Stimulated activated CD8-positive, alpha-beta memory T cell treated with anti-CD3 and anti-CD28 coated beads, Interleukin-15, amount 100 ng/mL, for 4 hours (primary cell): ENCODE measurements around the gene BPIFB1.

Experiments
- DNase-seq, 2 donors: peaks; one replicate each; pipeline ENCODE4 v3.0.0-alpha.2; 2020; ENCODE audit warnings: low read depth in 2 of 2

BPIFB1 gene

GRCh38 chr20:33296206-33296605, 13.2 kb downstream of the BPIFB1 start:
- DNase-seq: no peak

- no peak for DNase-seq
Measured at GRCh38 chr20:33298391-33298790, 15.4 kb downstream of the BPIFB1 start.

- peak; percentile 30 to 38 for DNase-seq
Measured at GRCh38 chr20:33299111-33299603, 16.1 kb downstream of the BPIFB1 start.

- DNase-seq: no peak
Measured at GRCh38 chr20:33301192-33301930, 18.3 kb downstream of the BPIFB1 start.

GRCh38 chr20:33303595-33303994, 20.6 kb downstream of the BPIFB1 start:
- DNase-seq: no peak

GRCh38 chr20:33304046-33304445, 21.0 kb downstream of the BPIFB1 start:
- DNase-seq: no peak

- DNase-seq: no peak
Measured at GRCh38 chr20:33305589-33306057, 22.6 kb downstream of the BPIFB1 start.

GRCh38 chr20:33306228-33306627, 23.2 kb downstream of the BPIFB1 start:
- no peak for DNase-seq

- DNase-seq: no peak
Measured at GRCh38 chr20:33306807-33307206, 23.8 kb downstream of the BPIFB1 start.

- DNase-seq: no peak
Measured at GRCh38 chr20:33308668-33309067, 25.7 kb downstream of the BPIFB1 start.

- DNase-seq: no peak
Measured at GRCh38 chr20:33309631-33310030, 26.6 kb downstream of the BPIFB1 start.

GRCh38 chr20:33310327-33310899, 27.4 kb downstream of the BPIFB1 start:
- no peak for DNase-seq

- no peak for DNase-seq
Measured at GRCh38 chr20:33311011-33311410, 28.0 kb downstream of the BPIFB1 start.

- DNase-seq: no peak
Measured at GRCh38 chr20:33311996-33312395, 29.0 kb downstream of the BPIFB1 start.

- DNase-seq: no peak
Measured at GRCh38 chr20:33312583-33312982, 29.6 kb downstream of the BPIFB1 start.

- no peak for DNase-seq
Measured at GRCh38 chr20:33313686-33314314, 30.8 kb downstream of the BPIFB1 start.

- DNase-seq: no peak
Measured at GRCh38 chr20:33316343-33316742, 33.3 kb downstream of the BPIFB1 start.

- DNase-seq: no peak
Measured at GRCh38 chr20:33316958-33317357, 33.9 kb downstream of the BPIFB1 start.

GRCh38 chr20:33317424-33318095, 34.5 kb downstream of the BPIFB1 start:
- DNase-seq: no peak

GRCh38 chr20:33318096-33318429, 35.0 kb downstream of the BPIFB1 start:
- DNase-seq: no peak

- DNase-seq: no peak
Measured at GRCh38 chr20:33320006-33320405, 37.0 kb downstream of the BPIFB1 start.

- DNase-seq: no peak
Measured at GRCh38 chr20:33322456-33322855, 39.4 kb downstream of the BPIFB1 start.
